EL (cell line): Measurements from ENCODE around the gene MLEC.

Experiments
- DNase-seq: peaks from one replicate; pipeline ENCODE4 v3.0.0-alpha.2; 2016

MLEC gene

GRCh38 chr12:120750806-120751205, 63.9 kb downstream of the MLEC start:
- no peak for DNase-seq

- DNase-seq, result no peak
Measured at GRCh38 chr12:120751389-120751788, 64.4 kb downstream of the MLEC start.
